Ammon's horn (tissue), 1 donor: ENCODE data around the gene BTG3.
A peak's percentile ranks its signal among the peaks of the same experiment; 100 is the strongest.

Source experiments
- DNase-seq: peaks from one replicate; pipeline ENCODE4 v3.0.0-alpha.2; 2016; ENCODE audit warnings: low spot score

The BTG3 gene, protein sequence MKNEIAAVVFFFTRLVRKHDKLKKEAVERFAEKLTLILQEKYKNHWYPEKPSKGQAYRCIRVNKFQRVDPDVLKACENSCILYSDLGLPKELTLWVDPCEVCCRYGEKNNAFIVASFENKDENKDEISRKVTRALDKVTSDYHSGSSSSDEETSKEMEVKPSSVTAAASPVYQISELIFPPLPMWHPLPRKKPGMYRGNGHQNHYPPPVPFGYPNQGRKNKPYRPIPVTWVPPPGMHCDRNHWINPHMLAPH

DNA sequence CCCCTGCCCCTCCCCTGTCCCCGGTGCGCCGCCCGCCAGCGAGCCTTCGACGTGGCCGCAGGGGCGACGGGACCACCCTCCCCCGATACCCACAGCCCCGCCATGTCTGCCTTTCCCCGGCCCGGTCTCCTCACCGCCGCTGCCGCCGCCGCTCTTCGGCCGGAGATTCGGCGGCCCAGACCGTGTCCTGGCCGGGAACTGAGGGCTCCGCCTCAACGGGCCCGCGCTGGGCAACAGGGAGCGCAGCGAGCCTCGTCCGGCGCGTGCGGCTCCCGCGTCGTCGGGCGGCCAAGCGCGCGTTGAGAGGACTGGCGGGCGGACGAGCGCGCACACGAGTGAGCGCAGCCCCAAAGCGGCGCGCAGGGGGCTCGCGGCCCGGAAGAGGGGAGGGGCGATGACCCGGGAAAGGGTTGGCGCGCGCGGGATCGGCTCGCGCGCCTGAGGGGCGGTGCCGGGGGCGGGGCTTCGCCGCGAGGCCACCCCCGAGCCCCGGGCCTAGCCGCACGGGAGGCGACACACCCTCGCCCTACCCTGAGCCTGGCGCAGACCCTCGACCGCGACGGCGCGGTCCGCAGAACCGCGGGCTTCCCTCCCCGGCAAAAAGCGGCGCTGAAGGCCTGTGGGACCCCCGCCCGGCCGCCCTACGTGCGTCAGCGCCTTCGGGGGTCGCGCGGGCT, at the start of gene BTG3:
BTG3 (minus strand) TSS at position 337 of the 677 bp plus-strand sequence. CDS start 3,757 bp downstream, outside the sequence.
- peak; percentile 85 for DNase-seq

DNA sequence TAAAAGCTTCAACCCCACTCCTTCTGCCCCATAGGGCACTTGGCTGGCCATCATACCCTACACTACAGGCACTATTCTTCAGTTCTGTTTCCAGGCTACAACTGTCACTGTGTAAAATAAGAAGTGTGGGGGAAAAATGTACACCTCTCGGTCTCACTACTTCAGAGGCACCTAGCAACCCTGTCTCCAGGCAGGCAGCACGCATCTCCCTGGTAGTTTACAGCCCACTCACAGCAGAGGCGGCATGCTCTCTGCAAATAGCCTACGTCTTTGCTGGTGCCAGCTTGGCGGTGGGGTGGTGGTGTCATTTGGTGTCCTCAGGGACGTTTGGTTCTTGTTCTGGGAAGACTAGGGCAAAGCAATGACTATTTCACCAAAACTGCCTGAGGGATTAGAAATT, 48.2 kb upstream of the BTG3 start:
- peak; percentile 80 for DNase-seq

DNA sequence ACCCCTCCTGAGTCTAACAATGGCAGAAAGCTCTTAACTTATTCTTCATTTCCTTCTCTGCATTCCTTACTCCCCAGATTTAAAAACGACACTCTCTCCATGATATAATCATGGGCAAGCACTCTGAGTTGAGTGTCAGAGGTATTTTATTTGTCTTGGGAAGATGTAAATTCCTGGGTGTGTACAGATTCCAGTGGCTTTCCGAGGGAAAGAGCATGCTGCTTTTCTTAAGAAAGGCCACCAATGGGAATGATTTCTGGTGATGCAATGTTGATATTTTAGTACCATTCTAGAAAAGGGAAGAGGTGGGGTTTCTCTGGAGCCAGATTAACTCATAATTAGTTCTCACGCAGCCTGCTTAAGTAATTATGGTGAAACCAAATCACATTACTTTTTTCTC, 47.8 kb upstream of the BTG3 start:
- peak; percentile 24 for DNase-seq

DNA sequence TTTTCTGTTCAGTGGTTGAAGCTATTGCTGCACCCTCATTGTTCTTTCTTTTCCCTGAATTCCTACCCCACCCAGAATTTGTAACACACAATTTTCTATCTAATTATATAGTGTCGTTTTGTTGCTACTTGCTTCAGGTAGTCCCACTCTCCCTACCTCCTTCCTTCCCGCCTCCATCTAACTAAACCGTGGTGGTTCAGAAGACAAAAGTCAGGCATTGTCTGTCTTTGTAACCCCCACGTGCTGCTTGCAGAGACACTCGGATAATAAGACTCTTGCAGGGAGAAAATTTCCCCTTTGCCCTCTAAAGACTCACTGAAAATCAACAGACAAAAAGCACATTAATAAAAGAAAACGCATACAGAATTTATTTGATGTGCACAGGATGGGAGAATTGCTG, 46.2 kb upstream of the BTG3 start:
- no peak for DNase-seq

DNA sequence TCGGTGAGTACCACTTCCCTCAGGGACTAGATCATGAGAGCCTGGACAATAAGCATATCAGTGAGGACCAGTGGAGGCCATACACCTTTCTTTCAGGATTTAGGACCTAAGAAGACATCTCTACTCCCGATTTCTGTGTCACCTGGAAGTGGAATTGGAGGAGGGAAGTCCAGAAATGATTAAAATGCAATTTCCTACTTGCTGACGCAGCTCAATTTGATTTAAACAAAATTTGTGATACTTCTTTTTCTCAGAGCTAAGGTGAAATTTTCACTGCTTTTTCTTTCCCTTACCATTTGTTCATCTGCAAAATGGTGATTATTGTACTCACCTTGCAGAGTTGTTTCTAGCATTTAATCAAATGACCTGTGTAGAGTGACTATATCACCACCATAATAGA, 38.8 kb upstream of the BTG3 start:
- DNase-seq, result no peak

DNA sequence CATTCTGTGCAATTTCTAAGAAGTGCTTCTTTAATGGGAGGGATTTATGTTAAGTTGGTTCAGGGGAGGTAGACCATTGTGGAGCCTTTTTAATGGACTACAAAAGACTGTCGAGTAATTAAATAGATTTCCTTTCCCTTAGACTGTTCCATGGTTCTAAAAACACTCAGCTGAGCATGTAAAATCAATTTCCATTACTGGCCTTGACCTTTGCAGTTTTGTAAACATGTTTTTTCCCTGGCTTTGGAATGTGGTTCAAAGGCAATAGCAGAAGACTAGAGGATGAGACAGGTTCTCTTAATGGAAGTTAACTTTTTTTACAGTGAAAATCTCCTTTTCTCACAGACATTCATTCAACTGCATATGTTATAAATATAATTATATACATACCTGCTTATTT, 37.6 kb upstream of the BTG3 start:
- no peak for DNase-seq

DNA sequence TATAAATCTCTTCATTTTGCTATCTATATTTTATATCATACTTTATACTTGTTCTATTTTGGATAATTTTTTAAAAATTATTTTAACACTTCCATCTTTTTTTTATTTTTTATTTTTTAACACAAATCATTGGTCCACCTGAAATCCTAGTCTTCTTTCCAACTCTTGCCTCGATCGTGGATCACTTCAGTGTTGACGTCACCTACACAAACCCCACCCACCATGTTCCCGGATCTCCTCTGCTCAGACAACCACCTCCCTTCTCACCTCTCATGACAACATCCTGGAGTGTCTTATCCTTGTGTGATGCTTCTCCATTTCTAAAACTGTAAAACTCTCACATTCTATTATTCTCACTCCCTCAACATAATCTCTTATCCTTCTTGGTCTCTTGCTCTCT, 34.1 kb upstream of the BTG3 start:
- no peak for DNase-seq

DNA sequence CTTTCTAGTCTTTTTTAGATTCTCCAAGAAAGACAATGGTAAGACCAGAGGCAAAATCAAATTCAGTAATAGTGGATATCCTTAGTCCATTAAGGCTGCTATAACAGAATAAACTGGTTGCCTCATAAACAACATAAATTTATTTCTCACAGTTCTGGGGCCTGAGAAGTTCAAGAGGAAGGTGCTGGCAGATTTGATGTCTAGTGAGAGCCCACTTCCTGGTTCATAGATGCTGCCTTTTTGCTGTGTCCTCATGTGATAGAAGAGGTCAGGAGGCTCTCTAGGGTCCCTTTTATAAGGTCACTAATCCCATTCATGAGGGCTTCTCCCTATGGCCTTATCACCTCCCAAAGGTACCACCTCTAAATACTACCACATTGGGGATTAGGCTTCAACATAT, 31.5 kb upstream of the BTG3 start:
- no peak for DNase-seq

DNA sequence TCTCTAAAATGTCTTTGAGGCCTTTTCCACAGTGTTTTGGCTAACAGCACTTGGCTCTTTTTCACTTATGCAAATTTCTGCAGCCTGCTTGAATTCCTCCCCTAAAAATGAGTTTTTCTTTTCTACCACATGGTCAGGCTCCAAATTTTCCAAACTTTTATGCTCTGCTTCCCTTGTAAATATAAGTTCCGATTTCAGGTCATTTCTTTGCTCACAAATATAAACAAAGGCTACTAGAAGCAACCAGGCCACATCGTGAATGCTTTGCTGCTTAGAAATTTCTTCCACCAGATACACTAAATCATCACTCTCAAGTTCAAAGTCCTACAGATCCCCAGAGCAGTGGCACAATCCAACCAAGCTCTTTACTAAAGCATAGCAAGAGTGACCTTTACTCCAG, 28.1 kb upstream of the BTG3 start:
- DNase-seq, result no peak

DNA sequence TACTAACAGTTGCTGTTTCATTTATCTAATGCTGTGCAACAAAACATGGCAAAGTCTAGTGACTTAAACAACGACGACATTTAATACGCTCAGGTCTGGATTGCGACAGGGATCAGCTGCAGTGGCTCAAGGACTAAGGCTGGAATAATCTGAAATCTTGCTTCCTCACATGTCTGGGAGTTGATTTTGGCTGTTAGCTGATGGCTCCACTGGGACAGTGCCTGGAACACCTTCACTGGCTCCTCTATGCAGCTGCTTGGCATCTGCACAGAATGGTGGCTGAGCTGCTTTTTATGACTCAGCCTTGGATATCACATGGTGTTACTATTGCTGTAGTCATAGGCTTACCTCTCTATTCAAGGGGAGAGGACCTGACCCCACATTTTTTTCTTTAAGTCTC, 24.0 kb upstream of the BTG3 start:
- no peak for DNase-seq

DNA sequence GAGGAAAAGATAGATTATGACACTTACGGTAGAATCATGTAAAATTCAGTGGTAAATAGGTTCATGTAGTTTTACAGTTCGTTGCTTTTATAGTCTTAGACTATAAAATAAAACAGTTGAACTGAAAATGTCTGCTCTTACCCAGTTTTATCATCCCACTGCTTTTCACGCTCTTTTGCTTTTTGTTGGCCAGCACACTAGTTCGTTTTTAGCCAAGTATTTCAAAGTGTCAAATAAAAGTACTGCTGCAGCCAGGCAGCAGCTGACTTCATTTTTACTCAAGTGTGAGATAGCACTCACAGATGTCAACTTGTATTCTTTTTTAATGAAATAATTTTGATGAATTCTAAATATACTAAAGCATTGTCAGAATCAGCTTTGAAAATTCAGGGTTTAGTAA, 18.5 kb upstream of the BTG3 start:
- peak; percentile 11 for DNase-seq

DNA sequence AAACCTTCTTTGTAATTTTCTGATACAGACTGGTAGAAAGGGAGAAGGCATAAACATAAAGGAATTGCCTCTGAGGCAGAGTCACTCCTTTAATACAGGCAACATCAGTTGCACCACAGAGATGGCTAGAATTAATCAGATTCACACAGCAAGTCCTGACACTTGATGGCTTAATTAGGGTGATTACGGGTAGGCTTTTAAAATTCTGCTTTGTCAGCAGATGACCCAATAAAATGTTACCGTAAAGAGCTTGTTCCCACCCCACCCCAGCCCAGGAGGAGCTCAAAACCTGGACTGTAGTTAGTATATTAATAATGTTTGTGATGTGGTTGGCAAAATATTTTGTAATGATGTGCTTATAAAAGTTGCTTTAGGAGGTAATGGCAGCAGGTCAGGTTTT, 9.3 kb upstream of the BTG3 start:
- DNase-seq, result no peak

DNA sequence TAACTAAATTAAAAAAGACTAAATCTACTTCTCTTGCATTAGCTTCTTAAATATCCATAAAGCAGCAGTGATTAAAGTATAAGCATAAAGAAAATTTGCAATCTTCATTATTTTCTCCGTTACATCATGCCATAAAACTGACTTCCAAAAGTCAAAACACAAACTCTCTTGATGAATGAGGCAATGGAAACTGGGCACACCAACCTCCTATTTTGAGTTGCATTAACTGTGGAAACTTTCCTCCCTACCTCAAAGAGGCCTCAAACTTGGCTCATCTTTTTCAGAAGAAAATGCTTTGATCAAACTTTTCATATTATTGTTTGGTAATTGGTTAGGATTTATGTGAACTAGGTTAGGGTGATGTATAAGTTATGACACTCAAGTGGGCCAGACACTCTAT, 4.1 kb upstream of the BTG3 start:
- DNase-seq, result no peak

DNA sequence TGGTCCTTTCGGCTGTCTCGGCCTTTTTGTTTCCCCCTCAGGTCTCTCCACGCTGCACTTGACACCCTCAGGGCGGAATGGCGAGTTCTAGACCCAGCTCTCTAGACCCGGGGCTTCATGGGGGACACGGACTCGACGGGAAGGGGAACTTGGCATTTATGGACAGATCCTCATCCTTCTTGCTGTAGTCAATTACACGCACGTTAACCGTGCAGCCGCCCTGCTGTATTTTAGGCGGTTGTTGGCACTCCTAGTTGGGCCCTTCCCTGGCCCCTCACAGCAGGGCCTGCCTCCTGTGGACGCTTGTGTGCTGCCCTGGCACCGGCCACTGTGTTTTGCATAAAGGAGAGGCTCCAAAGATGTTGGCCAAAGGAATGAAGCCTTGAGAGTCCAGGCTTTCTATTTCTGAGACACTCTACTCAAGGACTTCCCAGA, 558 bp upstream of the BTG3 start:
- peak; percentile 40 for DNase-seq

DNA sequence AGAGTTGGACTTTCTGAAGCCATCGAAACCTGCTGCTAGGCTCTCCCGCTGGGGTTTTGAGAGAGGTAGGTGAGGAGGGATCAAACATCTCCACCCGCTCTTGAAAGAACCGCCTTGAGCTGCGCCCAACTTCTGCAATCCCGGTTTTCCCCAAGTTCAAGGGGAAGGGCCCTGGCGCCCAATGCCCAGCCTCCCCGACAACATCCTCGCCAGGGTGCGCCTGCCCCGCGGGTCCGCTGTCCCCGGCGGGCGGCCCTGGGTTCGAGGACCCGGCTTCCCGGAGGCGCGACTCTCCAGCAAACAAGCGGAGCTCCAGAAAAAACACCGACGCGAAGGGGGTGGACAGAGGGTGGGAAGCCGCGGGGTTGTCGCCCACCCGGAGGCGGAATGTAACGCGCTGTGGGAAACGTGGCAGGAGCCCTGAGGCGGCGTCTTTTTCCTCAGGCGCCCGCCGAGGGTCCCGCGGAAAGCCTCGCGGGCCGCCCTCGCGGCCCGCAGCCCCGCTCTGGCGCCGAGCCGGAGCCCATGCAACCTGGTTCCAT, 607 bp downstream of the BTG3 start:
- DNase-seq, result peak; percentile 20

DNA sequence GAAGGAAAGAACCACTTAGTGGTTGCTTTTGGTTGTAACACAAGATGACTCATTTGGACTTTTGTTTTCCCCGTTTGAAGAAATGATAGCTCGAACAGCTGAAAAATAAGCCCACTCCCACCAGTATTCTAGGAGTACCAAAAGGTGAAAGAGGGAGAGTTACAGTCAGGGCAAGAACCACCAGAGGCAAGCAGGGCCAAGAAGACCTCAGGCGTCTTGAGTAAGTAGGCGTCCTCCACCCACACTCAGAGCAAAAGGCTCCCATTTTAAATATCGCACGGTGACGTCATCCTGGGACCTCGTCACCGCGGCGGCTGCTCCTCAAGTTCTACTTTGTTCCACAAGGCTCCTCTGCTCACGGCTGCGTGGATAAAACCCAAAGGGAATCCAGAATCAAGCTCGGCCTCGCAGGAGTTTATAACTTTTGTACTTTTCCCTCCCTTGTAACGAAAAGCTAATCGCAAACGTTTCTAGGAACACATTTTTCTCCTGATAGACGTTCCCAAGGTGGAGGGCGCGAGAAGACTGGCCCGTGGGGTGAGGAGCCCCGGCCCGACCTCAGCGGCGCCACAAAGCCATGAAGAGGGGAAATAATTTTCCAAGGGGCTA, 1.2 kb downstream of the BTG3 start:
- DNase-seq, result peak; percentile 82

DNA sequence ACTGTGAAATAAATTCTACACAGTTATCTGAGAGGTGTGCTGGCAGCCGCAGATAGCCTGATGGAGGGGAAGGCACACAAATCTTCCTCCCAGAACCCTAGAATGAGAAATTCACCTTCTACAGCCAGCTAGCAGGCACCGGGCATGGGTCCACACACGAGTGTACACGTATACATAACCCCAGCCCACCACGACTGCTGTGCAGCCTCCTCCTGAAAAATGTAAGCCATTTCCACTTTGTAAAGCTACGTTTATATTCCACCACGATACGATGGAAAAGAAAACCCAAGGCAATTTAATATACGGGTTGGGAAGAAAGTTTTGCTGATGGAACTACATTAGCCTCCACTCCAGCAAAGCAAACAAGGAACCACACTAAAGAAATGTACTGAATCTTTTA, 1.8 kb downstream of the BTG3 start:
- DNase-seq, result peak; percentile 7

DNA sequence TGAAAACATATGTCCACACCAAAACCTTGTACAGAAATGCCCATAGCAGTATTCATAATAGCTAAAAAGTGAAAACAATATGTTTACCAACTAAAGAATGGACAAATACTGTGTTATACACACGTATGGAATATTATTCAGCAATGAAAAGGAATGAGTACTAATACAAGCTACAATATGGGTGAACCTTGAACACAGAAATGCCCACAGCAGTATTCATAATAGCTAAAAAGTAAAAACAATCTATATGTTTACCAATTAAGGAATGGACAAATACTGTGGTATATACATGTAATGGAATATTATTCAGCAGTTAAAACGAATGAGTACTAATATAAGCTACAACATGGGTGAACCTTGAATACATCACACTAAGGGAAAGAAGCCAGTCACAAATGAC, 3.0 kb downstream of the BTG3 start:
- no peak for DNase-seq

DNA sequence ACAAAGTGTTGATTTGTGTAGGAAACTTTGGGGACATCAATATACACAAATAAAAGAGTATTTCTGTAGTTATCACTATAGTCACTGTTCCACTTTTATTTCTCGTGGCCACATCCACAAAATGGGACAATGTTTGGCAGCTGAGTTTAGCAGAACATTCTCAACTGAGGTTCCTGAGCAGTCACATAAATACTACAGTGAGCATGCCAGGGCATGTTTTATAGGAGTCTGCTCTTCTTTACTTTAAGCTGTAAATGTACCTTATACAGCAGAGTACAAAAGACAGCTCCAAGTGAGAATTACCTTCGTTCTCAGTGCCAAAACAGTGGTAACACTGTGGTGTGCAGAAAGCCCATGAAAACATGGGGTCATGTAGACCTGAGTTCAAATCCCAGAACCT, 5.0 kb downstream of the BTG3 start:
- DNase-seq, result no peak

DNA sequence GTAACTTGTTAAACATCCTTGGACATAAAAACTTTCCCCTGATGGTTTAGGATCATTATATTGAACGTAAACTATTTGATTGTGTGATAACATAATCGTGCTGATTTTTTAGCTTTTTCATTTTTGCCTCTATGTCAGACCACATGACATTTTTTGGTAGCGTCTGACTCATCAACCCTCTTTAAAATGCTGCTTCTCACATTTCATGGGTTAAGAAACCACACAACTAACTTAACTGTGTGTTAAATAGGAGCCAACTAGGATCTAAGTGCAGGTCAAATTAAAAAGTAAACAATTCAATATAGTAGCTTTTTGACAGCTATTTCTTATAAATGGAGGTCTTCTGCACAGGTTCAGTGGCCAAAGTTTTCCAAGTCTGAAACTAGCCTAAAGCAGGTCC, 9.8 kb downstream of the BTG3 start:
- no peak for DNase-seq

DNA sequence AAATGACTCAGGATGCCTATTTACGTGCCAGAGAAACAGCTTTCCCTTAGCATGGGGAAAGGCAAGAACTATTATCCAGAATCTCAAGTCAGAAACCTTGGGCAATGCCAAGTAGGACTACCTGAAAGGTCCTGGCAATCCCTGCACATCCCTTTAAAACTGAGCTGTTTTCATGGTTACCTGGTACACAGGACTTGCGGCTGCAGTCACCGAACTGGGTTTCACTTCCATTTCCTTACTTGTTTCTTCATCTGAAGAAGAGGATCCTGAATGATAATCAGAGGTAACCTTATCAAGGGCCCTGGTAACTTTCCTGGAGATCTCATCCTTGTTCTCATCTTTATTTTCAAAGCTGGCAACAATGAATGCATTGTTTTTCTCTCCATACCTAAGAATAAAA, 14.3 kb downstream of the BTG3 start:
- no peak for DNase-seq

DNA sequence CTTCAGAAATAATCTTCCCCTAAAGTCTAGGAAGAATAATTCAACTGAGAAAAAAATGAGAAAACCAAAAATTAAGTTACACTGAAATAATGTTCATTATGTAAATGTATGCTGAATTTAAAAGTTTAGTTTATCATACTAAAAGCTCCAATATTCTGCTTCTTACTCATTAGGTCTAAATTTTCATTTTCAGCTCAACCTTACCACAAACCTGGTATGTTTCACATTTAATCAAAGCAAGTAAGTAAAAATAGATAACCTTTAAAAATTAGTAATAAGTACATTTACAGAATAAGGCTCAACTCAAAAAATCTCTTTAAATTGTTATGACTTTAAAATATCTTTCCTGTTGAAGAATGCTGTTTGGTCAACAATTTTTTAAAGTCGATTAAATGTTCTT, 15.0 kb downstream of the BTG3 start:
- no peak for DNase-seq

DNA sequence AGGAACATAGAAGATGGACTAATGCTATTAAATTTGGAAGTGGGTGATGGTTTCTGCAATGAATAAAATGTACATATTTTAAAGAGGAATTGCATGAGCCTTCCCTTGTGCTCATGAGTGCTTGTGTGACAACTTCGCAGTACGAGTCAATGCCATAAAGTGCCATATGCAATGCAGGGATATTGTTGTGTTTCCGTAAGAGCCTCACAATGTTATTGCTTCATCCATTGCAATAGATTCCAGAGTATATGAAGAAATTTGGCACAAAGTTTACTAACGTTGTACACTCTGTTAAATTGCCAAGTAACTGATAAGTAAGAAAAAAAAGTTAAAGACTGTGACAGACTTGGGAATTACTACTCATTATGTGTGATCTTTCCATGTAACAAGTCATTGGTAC, 22.3 kb downstream of the BTG3 start:
- no peak for DNase-seq
